IPS-11a (cell line): ENCODE data around the gene SURF4.

Source experiments
- H3K4me3 ChIP-seq: one replicate; pipeline ENCODE4 v1.5.1; 2013; ENCODE audit warnings: low read depth, low read length, control low read depth

Gene SURF4

DNA sequence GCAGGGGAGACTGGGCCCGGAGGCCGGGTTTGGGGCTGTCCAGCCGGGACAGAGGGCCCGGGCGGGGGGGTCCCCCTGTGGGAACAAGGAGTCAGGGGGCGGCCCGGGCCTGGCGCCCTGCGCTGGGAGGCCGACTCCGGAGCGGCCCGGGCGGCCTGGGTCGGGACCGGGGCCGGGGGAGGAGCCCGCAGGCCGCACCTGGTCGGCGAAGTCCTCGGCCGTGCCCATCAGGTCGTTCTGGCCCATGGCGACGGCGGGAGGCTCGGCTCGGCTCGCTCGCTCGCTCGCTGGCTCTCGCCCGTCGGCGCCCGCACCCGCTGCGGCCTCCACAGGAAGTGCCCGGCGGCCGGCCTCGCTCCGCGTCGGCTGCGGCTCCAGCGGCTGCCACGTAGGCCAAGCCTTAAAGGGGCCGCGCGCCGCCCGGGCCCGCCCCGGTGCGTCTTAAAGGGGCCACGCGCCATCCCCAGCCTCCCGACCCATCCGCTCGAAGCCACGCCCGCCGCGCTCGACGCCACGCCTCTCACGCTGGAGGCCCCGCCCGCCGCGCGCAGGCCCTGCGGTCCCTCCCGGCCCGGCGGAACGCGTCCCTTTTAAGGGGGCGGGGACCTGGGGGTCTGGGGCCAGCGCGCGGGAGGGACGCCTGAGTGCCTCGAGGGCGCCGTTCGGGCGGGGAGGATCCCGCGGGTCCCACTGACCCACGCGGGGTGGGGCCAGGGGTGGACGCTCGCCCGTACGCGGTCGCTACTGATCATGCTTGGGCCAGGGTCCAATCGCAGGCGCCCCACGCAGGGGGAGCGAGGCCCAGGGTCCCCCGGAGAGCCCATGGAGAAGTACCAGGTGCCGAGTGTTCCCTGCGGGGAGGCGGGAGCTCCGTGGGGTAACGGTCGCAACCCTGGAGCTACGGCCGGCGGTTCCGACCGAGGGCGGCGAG is at the start of gene SURF4, which contains the start of gene STKLD1:
TSS of gene SURF4 (minus strand) at position 337 of the 931 bp plus-strand sequence. CDS start at position 246, 91 bp downstream.
TSS of gene STKLD1 (plus strand) at position 643 of the 931 bp plus-strand sequence. CDS start at position 751, 108 bp downstream.
- peak within 1 kb of the TSS; percentile 82 for H3K4me3 ChIP-seq

DNA sequence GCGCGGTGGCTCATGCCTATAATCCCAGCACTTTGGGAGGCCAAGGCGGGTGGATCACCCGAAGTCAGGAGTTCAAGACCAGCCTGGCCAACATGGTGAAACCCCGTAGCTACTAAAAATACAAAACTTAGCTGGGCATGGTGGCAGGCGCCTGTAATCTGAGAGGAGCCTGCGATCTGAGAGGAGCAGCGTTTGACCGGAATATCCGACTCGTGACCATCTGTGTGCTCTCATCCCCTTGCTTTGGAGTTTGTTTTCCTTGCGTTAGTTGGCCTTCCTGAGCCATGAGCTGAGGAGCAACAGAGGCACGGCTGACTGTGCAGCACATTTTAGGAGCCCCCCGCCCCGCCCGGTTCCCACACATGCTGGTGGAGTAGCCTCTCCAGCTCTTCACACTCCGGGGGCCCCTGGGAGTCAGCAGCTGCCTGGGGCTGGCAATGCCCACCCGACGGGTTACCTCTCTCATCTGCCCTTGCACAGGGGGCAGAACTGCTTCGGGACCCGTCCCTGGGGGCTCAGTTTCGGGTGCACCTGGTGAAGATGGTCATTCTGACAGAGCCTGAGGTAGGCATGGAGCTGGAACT is 49.3 kb upstream of the SURF4 start:
- H3K4me3 ChIP-seq: no peak overlapping the region

GRCh38 chr9:133424187-133424586 is 48.3 kb upstream of the SURF4 start:
- no peak overlapping the region for H3K4me3 ChIP-seq

DNA sequence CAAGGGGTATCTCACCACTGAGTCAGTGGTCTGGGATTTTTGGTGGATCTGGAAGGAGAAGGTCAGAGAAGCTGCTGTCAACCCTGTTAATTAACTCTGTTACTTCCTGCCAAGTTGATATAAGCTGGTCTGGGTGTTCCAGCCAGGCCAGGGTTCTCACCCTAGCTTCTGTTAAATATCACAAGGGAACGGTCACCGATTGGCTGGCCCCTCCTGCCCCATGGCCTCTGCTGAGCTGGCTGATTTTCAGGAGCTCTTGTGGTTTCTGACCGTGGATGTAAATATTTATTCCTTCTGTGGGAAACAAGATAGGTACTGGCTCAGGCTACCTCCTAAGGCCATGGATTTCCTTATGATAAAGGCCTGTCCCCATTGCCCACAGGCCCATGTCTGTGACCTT is 47.4 kb upstream of the SURF4 start:
- H3K4me3 ChIP-seq: no peak overlapping the region

GRCh38 chr9:133421615-133422542 is 46.0 kb upstream of the SURF4 start, which contains the start of gene ADAMTS13:
Gene ADAMTS13, plus strand, starts transcription at chr9:133422367. Its CDS starts 77 bp downstream, at chr9:133422444.
- no peak within 1 kb of the TSS for H3K4me3 ChIP-seq

DNA sequence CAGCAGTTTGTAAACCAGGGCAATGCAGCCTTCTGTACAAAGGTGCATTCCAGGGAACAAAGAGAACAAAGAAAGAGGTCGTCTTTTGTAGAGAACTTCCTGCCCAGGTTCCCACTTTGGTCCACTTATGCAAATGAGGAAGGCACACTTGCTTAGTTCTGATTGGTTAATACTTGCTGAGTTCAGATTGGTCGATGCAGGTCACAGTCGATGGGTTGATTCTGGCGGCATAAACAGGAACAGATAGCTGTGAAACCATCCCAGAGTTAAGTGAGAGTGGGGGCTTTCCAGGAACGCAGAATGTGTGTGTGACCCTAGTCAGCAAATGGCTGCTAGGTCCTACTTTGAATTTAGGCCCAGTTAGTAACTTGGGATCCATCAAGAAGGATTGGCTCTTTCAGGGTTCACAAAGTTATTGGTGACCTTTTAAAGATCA is 44.5 kb upstream of the SURF4 start:
- no peak overlapping the region for H3K4me3 ChIP-seq

- H3K4me3 ChIP-seq: peak overlapping the region; percentile 78
These were observed 43.1 kb upstream of the SURF4 start for GRCh38 chr9:133419005-133419404.

GRCh38 chr9:133417541-133418461 is 41.9 kb upstream of the SURF4 start, which contains the start of gene REXO4:
Gene REXO4, minus strand, starts transcription at chr9:133418010. Its CDS starts 166 bp downstream, at chr9:133417844.
- peak within 1 kb of the TSS; percentile 82 for H3K4me3 ChIP-seq

- H3K4me3 ChIP-seq: no peak overlapping the region
These were observed 39.3 kb upstream of the SURF4 start for GRCh38 chr9:133415170-133415569.

DNA sequence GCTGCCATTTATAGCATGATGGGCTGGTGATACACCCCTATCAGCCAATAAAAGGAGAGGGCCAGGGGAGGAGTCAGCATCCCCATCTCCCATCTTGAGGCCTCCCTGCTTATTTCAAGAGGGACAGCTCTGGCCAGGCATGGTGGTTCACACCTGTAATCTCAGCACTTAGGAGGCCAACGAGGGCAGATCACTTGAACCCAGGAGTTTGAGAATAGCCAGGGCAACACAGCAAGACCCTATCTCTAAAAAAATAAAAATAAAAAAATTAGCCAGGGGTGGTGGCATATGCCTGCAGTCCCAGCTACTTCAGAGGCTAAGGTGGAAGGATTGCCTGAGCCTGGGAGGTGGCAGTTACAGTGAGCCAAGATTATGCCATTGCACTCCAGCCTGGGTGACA is 32.2 kb upstream of the SURF4 start:
- no peak overlapping the region for H3K4me3 ChIP-seq

DNA sequence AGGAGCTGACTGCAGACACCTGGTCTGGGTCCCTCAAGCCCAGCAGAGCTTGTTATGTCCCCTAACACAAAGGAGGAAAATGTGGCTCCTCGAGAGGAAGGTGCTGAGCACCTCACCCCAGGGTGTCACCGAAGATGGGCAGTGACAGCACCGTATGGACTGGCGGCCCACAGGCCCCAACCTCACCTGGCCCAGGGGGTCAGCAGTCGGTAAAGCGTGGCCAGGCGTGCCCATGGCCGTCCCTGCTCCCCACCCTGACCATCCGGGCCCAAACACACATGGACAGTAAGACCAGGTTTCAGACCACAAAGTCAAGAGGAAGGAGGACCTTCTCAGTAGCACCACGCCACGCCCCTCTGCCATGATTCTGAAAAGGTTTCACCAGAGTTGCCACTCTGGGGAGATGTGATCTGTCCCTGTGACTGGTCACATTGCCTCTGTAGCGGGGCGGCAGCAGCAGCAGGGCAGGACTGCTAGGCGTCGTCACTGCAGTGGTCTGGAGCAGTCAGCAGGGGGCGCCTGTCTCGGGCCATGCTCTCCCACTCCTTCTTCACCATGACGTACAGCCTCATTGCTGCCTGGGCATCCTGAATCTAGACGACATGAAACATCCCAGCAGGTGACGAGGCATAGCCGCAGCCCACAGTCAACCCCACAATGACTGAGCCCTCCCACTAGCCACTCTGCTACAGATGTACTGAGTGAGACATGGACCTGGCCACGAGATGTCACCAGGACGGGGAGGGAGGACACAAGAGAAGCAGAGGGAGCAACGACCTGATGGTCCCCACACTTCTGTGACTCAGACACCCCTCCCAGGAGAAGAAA is 30.8 kb upstream of the SURF4 start:
- H3K4me3 ChIP-seq: no peak overlapping the region

DNA sequence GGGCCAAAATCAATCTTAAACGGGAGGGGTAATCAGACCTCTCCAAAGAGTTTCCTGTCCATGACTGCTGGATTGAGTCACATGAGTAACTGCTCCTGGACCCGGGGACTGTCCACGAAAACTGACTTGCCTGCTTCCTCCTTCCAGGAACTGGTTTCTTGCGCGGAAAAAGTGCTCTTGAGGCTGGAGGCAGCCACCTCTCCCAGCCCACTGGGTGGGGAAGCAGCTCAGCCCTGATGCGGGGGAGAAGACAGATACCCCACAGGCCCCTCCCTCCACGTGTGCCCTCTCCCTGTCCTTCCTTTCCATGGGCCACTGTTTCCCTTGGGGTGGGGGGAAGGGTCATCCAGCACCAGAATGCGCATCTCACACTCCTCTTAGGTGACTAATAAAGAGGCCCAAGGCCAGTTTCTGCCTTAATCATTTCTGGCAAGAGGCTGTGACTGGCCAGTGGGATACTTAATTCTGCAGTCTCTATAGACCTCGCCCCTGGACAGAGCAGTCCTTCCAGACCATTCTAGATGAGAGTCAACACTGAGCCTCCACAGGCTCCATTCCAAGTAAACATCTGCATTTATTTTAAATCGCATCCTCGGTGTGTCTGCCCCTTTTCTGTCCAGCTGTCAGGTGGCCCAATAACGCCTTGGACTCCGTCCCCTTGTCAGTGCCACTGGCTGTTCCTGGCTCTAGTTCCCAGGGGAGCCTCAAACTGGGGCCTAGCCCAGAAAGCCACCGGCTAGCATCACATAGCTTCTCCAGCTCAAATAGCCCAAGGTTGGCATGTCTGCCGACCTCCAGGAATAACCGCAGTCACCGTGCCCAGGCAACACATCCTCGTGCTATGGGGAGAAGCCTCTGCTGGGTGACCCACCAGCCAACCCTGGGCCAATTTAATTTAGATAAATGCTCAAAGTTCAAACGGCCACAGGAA is 29.9 kb upstream of the SURF4 start:
- no peak overlapping the region for H3K4me3 ChIP-seq

- H3K4me3 ChIP-seq: no peak overlapping the region
These were observed 28.7 kb upstream of the SURF4 start for GRCh38 chr9:133404454-133405002.

- H3K4me3 ChIP-seq: no peak overlapping the region
These were observed 28.1 kb upstream of the SURF4 start for GRCh38 chr9:133403766-133404453.

- no peak overlapping the region for H3K4me3 ChIP-seq
These were observed 26.8 kb upstream of the SURF4 start for GRCh38 chr9:133402689-133403088.

DNA sequence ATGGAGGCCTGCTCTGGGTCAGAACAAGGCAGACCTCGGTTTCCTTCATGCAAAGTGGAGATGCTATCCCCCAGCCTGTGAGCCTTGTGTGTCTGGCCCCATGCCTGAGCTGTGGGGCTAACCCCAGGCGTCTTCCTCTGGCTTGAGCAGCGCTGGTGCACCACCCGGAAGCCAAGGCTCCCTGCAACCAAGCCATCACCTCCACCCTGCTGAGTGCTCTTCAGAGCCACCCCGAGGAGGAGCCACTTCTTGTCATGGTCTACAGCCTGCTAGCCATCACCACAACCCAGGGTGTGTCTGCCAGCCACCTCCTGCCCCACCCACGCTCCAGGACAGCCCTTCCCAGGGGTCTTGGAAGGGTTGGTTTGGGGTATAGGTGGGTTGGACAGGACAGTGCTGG is 25.7 kb upstream of the SURF4 start:
- H3K4me3 ChIP-seq: no peak overlapping the region

GRCh38 chr9:133400292-133400691 is 24.4 kb upstream of the SURF4 start:
- H3K4me3 ChIP-seq: no peak overlapping the region
